Caco-2 (cell line): ENCODE data around the gene RAET1L. TPM values are rescaled to one million over a fixed set of nuclear protein-coding genes. Genes with fewer than 3 reads are reported as not detected.

ENCODE experiments used
- BruUV-seq: library from RNA; stranded (reverse); fragments of 400-500 nt; replicated peaks from 2 replicates; lab custom pipeline; 2021; lab: Mats Ljungman, UMichigan
- CTCF ChIA-PET: fragments of 300-600 bp; sonication (Branson Sonifier 250); formaldehyde crosslinking; loops from one replicate; lab custom pipeline; 2022; ENCODE audit warnings: antibody characterized with exemption; lab: Charles Lee
- POLR2A ChIA-PET: fragments of 300-600 bp; sonication (Branson Sonifier 250); formaldehyde crosslinking; loops from one replicate; lab custom pipeline; 2022; ENCODE audit warnings: antibody characterized with exemption; lab: Charles Lee
- DNase-seq, 2 experiments: peaks; one replicate each; pipeline versions ENCODE4 v3.0.0 to v3.0.0-alpha.2; 2020 to 2022
- H3K27me3 ChIP-seq: replicated peaks from 2 replicates; pipeline ENCODE4 v1.6.0; 2011; ENCODE audit warnings: low read length; ENCODE audit not compliant: control insufficient read depth, insufficient read depth
- H3K36me3 ChIP-seq: 2 replicates; pipeline ENCODE4 v1.5.1; 2011; ENCODE audit warnings: low read length; ENCODE audit not compliant: control insufficient read depth, insufficient read depth
- H3K4me1 ChIP-seq: fragments of 250-450 bp; sonication (Bioruptor Pico); 2 replicates; pipeline ENCODE4 v1.5.1; 2020; ENCODE audit warnings: mild to moderate bottlenecking
- H3K4me3 ChIP-seq: 2 replicates; pipeline ENCODE4 v1.5.1; 2011; ENCODE audit warnings: low read depth, mild to moderate bottlenecking, control low read depth, low read length
- H3K9me3 ChIP-seq: fragments of 250-450 bp; sonication (Bioruptor Pico); 2 replicates; pipeline ENCODE4 v1.5.1; 2020; ENCODE audit warnings: mild to moderate bottlenecking, moderate library complexity
- H3K27ac Mint-ChIP-seq: one replicate; pipeline ENCODE4 v1.8.0; 2022; ENCODE audit warnings: mixed read lengths; ENCODE audit not compliant: unreplicated experiment
- H3K27me3 Mint-ChIP-seq: one replicate; pipeline ENCODE4 v1.8.0; 2022; ENCODE audit warnings: mixed read lengths; ENCODE audit not compliant: insufficient read depth, unreplicated experiment
- H3K36me3 Mint-ChIP-seq: one replicate; pipeline ENCODE4 v1.8.0; 2022; ENCODE audit warnings: mild to moderate bottlenecking, mixed read lengths; ENCODE audit not compliant: insufficient read depth, unreplicated experiment
- H3K4me1 Mint-ChIP-seq: one replicate; pipeline ENCODE4 v1.8.0; 2022; ENCODE audit warnings: low read depth, mixed read lengths; ENCODE audit not compliant: unreplicated experiment
- H3K4me3 Mint-ChIP-seq: one replicate; pipeline ENCODE4 v1.8.0; 2022; ENCODE audit warnings: mild to moderate bottlenecking, moderate library complexity, mixed read lengths; ENCODE audit not compliant: unreplicated experiment
- H3K9me3 Mint-ChIP-seq: one replicate; pipeline ENCODE4 v1.8.0; 2022; ENCODE audit warnings: mixed read lengths; ENCODE audit not compliant: unreplicated experiment
- CTCF ChIP-seq, 2 experiments: fragments of 200-600 bp in 1 of 2; IDR thresholded peaks; 1 replicate in 1 of 2; 2 replicates in 1 of 2; pipeline versions ENCODE4 v1.5.1 to v1.8.0; 2011 to 2022; ENCODE audit warnings: antibody characterized with exemption in 1 of 2, control low read depth in 1 of 2, inconsistent platforms in 1 of 2, low read depth in 1 of 2, low read length in 1 of 2, mild to moderate bottlenecking in 1 of 2, moderate library complexity in 1 of 2; ENCODE audit not compliant: insufficient read depth in 1 of 2, severe bottlenecking in 1 of 2, unreplicated experiment in 1 of 2
- intact Hi-C: fragments of 100-400 bp; cut with micrococcal nuclease; formaldehyde crosslinking; loops from one replicate; pipeline ENCODE4 v1.10.0; 2022; ENCODE audit not compliant: unreplicated experiment
- total RNA-seq: library from RNA; stranded (reverse); gene quantifications from 2 replicates; pipeline ENCODE4 v1.2.3, GENCODE V29; 2022

RAET1L gene
- total RNA-seq, 1 experiment from 2014 or later = not detected

GRCh38 chr6:150044621-150045145, 19.4 kb upstream of the RAET1L start:
- ChIA-PET CTCF (no interaction called here), POLR2A (no interaction called here)
- Mint-ChIP-seq H3K4me1 (no peaks in the 10 kb centered on the region), H3K36me3 (no peaks in the 10 kb centered on the region), H3K27ac (no peak overlapping the region), H3K27me3 (peaks cover 16% of the 10 kb centered on the region), H3K4me3 (no peak overlapping the region), H3K9me3 (no peaks in the 10 kb centered on the region)
- no TSS peak for BruUV-seq
- intact Hi-C loops = no loop called here
- H3K36me3 ChIP-seq = no peaks in the 10 kb centered on the region
- DNase-seq = no peak
- no peak for TF ChIP-seq CTCF (IDR thresholded peaks at IDR 0.05; ENCODE audit: insufficient read depth in 1 of 2, low read depth in 1 of 2, low read length in 1 of 2, severe bottlenecking in 1 of 2, unreplicated experiment in 1 of 2)
- H3K4me3 ChIP-seq = no peak overlapping the region
- H3K27me3 ChIP-seq = no peaks in the 10 kb centered on the region; the same call in 1 of the 2 replicates
- no peaks in the 10 kb centered on the region for H3K4me1 ChIP-seq
- no peaks in the 10 kb centered on the region for H3K9me3 ChIP-seq

GRCh38 chr6:150043501-150044412, 18.4 kb upstream of the RAET1L start:
- Mint-ChIP-seq H3K9me3 (no peaks in the 10 kb centered on the region), H3K36me3 (no peaks in the 10 kb centered on the region), H3K4me3 (no peak overlapping the region), H3K27ac (no peak overlapping the region), H3K4me1 (no peaks in the 10 kb centered on the region), H3K27me3 (peaks cover 16% of the 10 kb centered on the region)
- no peak for DNase-seq
- Histone ChIP-seq H3K36me3 (no peaks in the 10 kb centered on the region), H3K4me1 (no peaks in the 10 kb centered on the region), H3K9me3 (no peaks in the 10 kb centered on the region), H3K4me3 (no peak overlapping the region), H3K27me3 (no peaks in the 10 kb centered on the region; the same call in 1 of the 2 replicates)
- ChIA-PET POLR2A (no interaction called here), CTCF (no interaction called here)
- intact Hi-C loops = no loop called here
- no TSS peak for BruUV-seq
- TF ChIP-seq CTCF (IDR thresholded peaks at IDR 0.05; ENCODE audit: insufficient read depth in 1 of 2, low read depth in 1 of 2, low read length in 1 of 2, severe bottlenecking in 1 of 2, unreplicated experiment in 1 of 2) = no peak

DNA sequence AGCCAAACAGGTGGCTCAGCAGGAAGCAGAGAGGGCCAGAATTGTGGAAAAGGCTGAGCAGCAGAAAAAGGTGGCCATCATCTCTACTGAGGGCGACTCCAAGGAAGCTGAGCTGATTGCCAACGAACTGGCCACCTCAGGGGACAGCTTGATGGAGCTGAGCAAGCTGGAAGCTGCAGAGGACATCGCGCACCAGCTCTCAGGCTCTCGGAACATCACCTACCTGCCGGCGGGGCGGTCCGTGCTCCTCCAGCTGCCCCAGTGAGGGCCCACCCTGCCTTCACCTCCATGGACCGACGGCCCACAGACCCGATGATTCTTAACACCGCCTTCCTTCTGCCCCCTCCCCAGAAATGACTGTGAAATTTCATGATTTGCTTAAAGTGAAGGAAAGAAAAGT, 17.8 kb upstream of the RAET1L start:
- Histone ChIP-seq H3K27me3 (peaks cover 1% of the 10 kb centered on the region; the same call in 1 of the 2 replicates), H3K36me3 (no peaks in the 10 kb centered on the region), H3K9me3 (no peaks in the 10 kb centered on the region), H3K4me3 (no peak overlapping the region), H3K4me1 (no peaks in the 10 kb centered on the region)
- POLR2A ChIA-PET = no interaction called here
- CTCF ChIA-PET = no interaction called here
- peaks cover 20% of the 10 kb centered on the region for H3K27me3 Mint-ChIP-seq
- TF ChIP-seq CTCF (IDR thresholded peaks at IDR 0.05; ENCODE audit: insufficient read depth in 1 of 2, low read depth in 1 of 2, low read length in 1 of 2, severe bottlenecking in 1 of 2, unreplicated experiment in 1 of 2) = no peak
- intact Hi-C loops = no loop called here
- no peak overlapping the region for H3K4me3 Mint-ChIP-seq
- no peaks in the 10 kb centered on the region for H3K9me3 Mint-ChIP-seq
- BruUV-seq = no TSS peak
- no peak for DNase-seq
- H3K36me3 Mint-ChIP-seq = no peaks in the 10 kb centered on the region
- H3K4me1 Mint-ChIP-seq = no peaks in the 10 kb centered on the region
- no peak overlapping the region for H3K27ac Mint-ChIP-seq
